Stimulated activated CD8-positive, alpha-beta memory T cell treated with anti-CD3 and anti-CD28 coated beads, Interleukin-15, amount 100 ng/mL, for 48 hours (primary cell): Measurements from ENCODE around the gene IL19.

Experiments
- DNase-seq, 2 donors: peaks; one replicate each; pipeline ENCODE4 v3.0.0-alpha.2; 2020; ENCODE audit warnings: low read depth in 2 of 2

The IL19 gene

DNA sequence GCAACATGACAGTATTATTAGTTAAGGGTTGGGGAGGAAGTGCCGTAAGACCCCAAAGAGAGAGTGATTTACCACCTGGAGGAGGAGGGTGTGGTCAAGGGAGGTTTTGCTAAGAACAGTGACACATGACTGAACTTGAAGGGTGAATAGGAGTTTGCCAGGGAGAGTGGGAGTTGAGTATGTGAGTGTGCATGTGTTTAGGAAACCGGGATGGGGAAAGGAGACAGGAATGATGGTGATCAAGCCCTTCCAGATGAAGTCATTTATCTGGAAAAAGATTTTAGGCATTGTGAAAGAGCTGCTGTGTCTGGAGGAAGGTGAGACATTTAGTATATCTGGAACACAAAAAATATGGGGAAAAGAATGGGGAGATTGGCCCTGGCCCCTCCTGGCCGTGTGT is 29.8 kb downstream of the IL19 start:
- no peak for DNase-seq

DNA sequence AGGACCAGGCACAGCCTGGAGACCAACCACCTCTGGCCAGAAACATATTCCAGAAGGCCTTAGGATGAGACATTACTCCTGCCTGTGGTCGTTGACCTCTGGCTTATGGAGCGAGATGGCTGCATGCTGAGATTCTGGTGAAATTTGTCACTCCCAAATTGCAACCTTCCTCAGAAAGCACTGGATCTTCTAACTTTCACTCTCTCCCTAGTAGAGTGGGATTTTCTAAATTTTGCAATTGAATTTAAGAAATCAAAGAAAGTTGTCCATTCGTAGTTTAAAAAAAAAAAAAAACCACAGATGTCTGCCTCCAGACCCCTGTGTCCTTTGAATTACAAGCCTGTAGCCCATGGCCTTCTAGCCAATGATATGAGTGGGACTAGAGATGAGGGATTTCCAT is 30.3 kb downstream of the IL19 start:
- no peak for DNase-seq

DNA sequence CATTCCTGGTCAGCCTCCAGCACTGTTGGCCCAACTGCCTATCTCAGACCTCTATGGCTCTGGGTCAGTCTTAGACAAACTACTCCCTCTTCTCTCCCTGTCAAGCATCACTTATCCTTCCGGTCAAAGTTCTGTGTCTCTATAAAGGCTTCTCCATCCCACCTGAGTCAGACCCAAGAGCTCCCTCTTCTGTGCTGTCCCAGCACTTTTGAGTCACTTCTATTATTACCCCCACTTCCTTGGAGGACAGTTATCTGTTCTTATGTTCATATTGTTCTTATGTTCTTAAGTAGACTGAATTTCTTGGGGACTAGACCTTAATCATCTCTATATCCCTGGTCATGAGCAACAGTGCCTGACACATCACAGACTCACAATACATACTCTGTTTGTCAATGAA is 30.9 kb downstream of the IL19 start:
- no peak for DNase-seq

DNA sequence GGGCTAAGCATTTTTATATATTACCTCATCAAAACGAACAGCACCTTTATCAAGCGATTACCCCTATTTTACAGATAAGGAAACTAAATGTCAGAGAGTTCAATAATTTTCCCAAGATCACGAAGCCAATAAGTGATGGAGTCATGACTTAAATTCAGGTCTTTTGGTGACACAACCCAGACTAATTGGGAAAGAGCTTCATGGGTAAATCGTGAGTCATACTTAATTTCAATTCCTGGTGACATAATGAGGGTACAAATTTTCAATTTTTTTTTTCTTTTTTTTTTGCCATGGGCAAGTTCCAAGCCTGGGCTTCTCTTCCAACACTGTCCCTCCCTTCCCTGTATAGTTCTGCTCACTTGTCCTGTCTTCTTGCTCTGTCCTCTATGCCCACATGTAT is 31.8 kb downstream of the IL19 start:
- no peak for DNase-seq

DNA sequence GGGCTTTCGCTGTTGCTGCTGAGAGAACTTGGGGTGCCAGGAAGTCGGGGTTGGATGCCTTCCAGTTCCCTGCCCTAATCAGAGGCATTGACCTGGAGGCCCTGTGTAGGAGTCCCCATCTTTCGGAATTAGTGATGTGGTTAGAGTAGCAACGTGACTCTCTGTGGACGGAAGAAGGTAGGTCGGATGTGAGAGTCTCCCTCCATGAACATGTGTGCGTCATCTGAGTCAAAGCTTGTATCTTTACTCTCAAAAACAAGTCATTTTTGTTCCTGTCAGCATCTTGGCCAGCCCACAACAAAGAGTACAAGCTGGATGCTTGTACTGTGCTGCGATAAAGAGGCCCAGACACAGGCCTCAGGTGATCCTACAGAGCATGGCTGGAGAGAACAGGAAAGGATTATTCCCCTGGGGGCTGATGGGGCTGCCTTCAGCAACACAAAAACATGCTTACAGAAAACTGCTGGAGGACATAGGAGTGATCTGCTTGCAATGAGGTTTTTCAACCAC is 32.7 kb downstream of the IL19 start:
- peak; percentile 65 to 68 for DNase-seq

DNA sequence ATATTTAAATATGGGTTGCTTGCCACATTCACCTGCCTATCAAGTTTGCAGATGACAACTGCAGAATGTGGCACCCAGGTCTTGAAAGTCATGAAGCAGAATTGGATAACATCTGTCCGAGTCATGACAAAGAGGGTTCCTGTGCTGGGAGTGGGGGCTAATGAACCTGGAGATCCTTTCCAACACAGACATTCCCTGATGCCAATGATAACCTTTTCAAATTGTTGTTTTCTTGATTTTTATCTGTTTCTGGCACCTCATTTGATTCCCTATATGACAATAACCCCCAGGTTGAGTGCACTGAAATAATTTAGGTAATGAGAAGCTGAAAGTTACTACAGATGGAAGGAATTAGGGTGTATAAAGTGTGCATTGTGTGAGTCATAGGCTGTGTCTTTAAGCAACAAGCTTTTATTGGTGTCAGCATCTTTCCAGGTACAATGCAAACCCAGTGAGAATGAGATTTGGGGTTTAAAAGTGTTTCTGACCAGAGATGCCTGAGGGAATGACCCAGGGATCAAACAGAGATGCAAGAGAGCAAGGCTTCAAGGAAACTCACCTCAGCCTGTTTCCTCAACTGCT is 33.7 kb downstream of the IL19 start:
- no peak for DNase-seq

DNA sequence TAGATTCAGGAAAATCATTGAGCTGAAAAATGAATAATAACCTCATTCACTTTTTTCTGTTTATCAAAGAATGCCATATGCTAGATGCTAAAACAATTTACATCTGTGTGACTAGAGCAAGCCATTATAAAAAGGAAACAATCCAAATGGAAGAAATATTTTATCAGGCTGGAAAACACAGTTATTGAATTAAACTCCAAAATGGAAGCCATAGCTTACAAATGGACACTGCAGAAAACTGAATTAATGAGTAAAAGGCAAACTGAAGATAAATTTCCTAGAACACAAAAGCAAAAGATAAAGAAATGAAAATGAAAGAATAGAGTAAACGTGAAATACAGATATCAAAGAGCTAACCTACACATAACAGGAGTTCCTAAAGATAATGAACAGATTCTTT is 34.8 kb downstream of the IL19 start:
- DNase-seq = no peak

DNA sequence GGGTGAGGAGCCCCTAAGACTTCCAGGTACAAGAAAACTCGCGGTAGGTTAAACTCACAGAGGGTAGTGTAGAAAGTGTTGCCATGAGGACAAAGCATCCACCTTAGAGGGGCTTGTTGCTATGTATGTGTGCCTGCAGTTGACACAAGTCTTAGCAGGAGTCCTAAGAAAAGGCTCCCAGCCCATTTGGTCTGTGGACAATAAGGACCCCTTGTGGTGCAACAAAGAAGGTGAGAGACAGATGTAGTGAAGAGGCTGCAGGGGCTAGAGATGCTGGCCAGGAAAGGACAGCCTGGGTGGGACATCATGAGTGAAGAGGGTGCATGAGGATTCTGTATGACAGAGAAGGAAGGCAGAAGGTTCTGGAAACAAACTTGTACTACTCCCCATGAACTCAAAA is 38.0 kb downstream of the IL19 start:
- DNase-seq = no peak

DNA sequence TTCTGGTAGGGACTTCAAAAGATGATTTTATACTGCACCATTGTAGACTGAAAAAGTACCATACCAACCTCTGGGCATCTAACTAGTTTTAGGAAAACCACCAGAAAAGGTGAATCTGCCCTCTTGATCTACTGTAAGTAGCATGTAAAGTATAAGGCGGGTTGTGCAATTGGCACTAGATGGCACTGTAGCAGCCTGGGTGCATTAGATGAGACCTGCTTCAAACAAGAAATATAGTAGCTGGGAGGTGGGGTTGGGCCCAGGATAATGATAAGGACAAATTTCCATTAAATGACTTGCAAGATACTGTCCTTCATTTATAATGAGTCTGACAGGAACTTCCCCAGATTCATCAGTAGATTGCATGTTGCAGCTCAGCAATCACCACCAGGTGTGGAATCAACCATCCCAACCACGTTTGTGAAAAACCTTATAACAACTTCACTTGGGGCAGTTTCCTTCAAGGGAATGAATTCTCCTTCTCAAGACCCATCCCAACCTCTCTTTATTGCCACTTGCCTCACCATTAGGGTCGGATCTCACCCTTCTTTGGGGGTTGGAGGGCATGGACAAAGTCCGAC is 39.0 kb downstream of the IL19 start:
- no peak for DNase-seq

DNA sequence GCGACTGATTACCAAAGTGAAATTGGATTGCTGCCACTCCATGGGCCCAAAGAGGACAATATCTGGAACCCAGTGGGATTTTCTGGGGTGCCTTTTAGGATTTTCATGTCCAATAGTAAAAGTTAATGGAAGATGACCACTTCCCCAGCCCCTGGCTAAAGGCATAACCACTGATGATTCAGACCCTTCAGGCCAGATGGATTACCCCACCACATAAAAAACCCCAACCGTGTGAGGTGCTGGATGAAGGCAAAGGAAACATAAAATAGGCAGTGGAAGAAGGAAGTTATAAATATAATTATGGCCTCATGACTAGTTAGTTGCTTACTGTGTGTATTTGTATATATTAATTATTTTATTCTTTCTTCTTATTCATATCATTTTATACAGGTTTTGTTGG is 41.9 kb downstream of the IL19 start:
- DNase-seq = no peak

DNA sequence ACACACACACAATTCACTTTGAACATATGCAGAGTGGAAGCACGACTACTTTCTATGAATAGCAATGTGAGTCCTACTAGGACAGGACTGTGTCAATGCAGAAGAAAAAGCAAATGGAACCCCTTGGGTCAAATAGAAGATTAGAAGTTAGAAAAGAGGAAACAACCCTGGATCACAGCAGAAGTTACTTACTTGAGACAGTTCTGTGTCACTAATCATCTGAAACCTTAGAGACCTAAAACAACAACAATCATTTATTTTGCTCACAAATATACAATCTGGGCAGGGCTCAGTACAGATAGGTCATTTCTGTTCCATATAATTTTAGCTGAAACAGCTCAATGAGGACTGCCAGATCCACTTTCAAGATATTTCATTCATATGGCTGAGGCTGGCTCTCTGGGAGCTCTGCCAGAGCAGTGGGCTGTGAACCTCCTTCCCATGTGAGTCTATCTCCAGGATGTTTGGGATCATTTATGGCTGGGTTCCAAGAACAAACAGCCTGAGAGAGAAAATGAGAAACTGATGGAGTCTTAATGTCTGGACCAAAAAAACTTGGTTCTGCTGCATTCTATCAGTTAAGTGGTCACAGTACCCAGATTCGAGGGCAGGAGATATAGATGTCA is 44.3 kb downstream of the IL19 start:
- no peak for DNase-seq

DNA sequence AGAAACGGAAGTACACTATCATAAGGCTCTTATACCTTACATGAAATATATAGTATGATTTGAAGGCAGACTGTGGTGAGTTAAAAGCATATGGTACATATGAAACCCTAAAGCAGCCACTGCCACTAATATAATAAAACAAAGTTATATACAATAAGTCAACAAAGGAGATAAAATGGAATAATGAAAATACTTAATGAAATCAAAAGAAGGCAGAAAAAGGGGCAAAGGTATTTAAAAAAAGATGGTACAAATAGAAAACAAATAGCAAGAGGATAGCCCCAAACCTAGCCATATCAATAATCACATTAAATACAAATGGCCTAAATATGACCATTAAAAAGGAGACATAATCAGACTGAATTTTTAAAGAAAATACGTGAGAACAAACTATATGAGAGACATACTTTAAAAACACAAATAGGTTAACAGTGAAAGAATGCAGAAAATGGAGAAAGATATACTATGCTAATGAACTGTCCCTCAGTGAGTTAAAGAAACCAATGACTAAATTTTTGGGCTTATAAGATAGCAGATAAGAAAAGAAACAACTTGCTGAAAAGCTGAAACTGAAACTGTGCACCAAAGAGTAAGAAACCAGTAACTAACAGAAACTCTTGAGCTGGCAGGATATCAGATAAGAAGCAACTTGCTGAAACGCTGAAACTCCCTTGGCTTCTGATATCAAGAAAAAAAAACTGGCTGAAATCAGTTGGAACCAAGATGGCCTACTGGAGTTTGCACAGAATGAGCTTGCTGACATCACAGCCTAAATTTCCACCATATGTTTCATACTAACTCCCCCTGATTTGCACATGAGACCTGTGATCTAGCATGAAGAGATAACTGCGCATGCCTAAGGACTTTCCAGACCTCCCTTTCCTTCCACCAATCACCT is 46.1 kb downstream of the IL19 start:
- no peak for DNase-seq

DNA sequence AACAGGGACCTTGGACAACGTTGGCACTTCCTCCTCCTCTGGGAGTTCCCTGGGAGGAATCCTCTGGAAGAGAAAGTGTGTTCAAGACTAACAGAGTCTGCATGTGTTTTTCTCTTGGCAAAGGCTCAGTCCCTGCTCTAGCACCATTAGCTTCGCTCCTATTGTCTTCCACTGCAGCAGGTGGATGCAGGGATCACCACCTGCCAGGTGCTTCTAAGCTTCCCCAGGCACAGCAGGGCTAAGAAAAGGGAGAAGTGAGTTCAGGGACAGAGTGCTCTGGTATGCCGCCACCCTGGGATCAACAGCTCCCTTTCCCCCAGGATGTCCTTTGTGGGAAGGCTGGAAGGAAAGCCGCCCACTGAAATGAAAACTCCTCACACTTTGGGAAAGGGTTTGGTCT is 50.9 kb downstream of the IL19 start:
- no peak for DNase-seq

DNA sequence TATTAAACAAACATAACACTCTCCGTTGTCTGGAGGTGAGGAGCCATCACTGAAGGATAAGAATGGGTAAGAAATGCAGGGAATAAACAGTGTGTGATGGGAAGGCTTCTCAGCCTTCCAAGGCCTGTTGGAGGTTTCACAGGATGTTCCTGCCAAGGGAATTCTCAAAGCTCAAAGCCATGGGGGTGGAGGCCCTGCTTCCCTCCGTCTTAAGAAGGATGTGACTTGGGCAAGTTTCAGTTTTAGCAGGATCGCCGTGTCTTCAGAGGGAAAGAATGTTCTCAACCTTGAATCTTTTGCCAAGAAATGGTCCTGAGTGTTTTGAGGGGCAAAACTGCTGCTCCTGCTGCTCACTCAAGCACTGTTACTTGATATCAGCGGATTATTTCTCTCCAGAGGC is 53.2 kb downstream of the IL19 start:
- DNase-seq = no peak

DNA sequence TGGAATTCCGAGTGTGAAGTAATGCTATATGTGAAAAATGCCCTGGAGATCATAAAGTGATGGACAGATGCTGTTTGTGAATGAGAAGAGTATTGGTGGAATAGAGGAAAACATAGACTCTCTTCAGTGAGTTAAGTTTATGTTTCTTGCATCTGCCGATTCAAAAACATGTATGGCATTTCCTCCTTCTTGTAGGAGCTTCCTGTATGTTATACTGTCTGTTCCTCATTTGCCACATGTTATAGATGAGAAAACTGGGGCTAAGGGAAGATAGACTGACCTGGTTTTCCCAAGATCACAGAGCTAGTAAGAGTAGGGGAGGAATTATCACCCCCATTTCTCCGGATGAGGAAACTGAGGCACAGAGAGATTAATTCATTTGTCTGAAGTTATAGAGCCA is 53.8 kb downstream of the IL19 start:
- DNase-seq = no peak

DNA sequence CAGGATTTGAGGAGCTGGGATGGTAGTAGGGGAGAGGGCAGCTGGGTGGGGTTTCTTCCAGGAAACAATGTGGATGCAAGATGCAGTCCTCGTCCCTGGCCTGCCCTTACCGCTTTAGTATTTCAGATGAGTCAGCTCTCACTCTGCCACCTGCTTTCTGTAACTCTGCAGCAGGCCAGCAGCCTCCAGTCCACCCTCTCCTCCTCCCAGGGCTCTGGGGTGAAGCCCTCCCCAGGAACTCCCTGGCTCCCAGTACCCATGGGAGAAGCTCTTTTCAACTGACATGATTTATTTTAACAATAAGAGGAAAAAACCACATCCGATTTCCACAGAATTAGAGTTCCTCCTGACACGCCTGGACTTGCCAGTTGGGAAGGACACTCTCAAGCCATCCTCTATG is 55.8 kb downstream of the IL19 start:
- no peak for DNase-seq

DNA sequence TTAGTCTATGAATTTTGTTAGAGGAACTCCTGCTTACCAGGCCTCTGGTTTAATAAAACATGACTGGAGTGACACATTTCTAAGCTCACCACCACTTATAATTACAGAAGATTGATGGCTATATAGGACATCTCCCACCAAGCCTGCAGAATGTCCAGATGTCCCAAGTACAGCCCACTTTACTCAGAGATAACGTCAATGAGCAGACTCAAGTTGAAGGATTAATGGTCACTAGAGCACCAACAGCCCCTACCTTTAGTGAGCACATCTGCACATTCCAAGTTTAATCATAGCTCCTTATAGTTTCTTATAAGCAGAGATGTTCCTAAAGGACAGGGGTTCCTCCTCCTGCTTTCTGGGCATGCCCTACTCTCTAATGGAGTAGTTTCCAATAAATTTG is 57.5 kb downstream of the IL19 start:
- DNase-seq = no peak

DNA sequence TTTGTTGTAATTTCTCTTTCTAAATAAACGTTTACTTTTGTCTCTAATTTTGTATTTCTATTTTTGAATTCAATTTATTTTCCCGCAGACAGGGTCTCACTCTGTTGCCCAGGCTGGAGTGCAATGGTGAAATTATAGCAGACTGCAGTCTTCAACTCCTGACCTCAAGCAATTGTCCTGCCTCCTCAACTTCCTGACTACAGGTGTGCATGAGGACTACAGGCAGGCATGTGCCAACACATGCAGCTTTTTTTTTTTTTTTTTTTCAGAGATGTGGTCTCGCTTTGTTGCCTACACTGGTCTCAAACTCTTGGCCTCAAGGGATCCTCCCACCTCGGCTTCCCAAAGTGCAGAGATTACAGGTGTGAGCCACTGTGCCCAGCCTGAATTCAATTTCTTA is 58.2 kb downstream of the IL19 start:
- DNase-seq = no peak

DNA sequence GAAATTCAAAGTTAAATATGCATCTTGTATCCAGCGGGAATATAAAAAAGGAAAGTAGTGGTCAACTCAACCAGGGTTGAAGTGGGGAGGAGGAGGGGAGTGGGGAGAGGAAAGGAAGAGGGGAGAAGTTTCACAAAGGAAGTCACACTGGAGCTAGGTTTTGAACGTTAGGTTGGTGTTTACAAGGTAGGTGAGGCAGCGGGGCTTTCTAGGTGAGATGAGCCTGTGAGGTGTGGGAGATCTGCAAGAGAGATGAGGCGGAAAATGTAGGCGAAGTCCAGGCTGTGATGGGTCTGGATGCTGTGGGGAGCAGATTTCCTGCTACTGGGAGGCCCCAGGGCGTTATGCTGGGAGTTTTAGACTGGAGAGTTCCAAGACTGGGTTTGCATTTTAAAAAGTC is 58.7 kb downstream of the IL19 start:
- no peak for DNase-seq

DNA sequence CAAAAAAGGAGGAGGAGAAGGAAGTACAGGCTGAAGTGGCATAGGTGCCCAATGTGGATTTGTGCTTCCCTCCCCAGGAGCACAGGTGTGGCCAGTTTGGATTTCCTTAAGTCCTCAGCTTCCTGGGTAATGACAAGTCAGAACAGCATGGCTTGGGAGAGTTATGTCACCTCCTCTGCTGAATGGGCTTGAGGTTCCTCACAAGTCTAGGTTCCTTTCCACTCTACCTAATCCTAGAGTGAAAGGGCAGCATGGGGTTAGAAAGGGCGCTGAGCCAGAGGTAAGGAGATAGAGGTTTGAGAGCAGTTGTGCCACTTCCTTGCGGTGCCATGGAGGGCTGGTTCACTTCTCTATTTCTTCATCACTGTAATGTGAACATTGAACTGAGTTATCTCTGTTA is 59.3 kb downstream of the IL19 start:
- no peak for DNase-seq

DNA sequence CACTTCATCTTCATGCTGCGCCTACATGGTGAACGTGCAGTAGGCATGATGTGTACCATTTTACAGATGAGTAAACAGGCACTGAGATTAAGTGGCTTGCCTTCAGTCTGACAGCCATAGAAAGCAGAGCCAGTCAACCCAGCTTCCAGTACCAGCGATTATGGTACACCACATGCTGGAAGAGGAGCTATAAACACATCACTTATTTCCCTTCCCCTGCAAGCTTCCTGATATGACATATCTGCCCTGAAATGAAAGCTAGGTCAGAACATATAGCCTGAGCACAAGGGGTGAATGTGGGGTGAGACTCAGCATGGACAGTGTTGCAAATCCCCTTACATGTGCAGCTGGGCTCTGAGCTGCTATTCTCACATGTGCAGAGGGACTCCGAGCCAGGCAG is 61.1 kb downstream of the IL19 start:
- no peak for DNase-seq

DNA sequence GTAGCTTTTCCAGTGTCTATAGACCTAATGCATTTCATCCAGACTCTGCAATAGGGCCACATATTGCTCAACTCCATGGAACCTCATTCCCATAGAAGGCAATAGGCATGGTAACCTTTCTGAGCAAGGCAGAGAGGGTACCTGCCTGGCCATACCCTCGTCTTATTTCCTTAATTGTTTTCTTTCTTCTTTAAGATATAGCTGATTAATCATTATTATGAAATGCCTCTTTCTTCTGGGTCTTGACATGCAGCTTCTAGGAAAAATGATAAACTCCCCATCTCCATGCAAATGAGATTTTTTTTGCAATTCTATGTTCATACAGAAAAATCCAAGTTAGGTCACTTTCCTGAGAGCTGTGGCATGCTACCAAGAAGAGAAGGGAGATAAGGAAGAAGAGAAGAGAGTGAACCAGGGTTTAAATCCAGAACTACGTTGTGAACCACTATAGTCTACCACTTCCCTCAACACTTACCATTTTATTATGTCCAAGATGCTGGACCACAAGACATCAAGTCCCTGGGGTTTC is 61.8 kb downstream of the IL19 start:
- DNase-seq = no peak
